22Rv1 (cell line): ENCODE results near the gene TRPT1.

Experiments
- ZFX ChIP-seq: fragments of 450-650 bp; IDR thresholded peaks from 2 replicates; pipeline ENCODE4 v1.6.1; 2017; ENCODE audit warnings: antibody characterized with exemption, borderline replicate concordance
- TF ChIP-seq, protein P1 (sequence below): fragments of 450-650 bp; IDR thresholded peaks from 2 replicates; pipeline ENCODE4 v1.5.1; 2017; ENCODE audit warnings: mild to moderate bottlenecking

DNA sequence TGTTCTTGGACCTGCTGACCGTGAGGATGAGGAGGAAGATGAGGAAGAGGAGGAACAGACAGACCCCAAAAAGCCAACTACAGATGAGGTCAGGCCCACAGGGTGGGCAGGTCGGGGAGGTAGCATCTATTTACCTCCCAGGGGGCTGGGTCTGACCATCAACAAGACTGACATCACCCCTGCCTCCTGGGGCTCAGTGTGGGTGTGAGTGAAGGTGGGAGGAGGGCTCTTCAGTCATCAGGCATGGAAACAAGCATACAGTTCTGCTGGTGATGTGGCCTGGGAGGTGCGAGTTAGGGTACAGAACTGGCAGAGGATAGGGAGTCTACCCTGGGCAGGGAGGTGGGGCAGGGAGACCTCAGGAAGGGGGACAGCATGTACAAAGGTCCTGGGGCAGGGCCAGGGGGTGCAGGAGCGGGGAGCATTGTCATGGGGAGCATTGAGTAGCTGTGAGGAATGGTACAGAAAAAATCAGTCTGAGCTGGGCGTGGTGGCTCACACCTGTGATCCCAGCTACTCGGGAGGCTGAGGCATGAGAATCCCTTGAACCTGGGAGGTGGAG lies 34.2 kb upstream of the TRPT1 start:
- TF ChIP-seq, protein P1, sequence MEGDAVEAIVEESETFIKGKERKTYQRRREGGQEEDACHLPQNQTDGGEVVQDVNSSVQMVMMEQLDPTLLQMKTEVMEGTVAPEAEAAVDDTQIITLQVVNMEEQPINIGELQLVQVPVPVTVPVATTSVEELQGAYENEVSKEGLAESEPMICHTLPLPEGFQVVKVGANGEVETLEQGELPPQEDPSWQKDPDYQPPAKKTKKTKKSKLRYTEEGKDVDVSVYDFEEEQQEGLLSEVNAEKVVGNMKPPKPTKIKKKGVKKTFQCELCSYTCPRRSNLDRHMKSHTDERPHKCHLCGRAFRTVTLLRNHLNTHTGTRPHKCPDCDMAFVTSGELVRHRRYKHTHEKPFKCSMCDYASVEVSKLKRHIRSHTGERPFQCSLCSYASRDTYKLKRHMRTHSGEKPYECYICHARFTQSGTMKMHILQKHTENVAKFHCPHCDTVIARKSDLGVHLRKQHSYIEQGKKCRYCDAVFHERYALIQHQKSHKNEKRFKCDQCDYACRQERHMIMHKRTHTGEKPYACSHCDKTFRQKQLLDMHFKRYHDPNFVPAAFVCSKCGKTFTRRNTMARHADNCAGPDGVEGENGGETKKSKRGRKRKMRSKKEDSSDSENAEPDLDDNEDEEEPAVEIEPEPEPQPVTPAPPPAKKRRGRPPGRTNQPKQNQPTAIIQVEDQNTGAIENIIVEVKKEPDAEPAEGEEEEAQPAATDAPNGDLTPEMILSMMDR = no peak
- TF ChIP-seq ZFX = no peak
